ENCODE results near the gene KLRF1.
"Not testable (repeated sequence)": the region's sequence is repeated elsewhere in the genome, so short reads cannot be mapped to it uniquely, and the experiment has no call there.

KLRF1 gene

DNA sequence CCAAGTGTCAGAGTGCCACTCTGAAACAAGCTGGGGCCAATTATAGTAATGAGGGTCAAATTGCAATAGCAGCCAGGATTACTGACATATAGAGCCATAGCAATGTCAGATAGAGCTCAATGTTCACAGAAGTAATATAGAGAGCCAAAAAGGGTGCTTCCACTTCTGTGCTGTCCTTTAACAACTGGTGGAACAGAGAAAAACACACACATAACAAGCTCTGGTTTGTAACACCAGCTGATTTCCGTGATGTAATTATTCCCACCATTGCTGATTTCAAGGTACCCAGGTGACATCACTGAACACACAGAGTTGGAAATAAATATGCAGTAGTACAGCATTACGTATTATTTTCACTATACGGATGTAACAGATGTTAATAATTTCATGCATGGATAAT is 44.9 kb downstream of the KLRF1 start:
- no peak for DNase-seq
- no peaks in the 10 kb centered on the region for H3K9me3 ChIP-seq
- no peaks in the 10 kb centered on the region for H3K27me3 ChIP-seq
- H3K4me1 ChIP-seq = peaks cover 0 to 6% (median 0%) of the 10 kb centered on the region in 4 donors
- no peak overlapping the region for H3K27ac ChIP-seq
- H3K36me3 ChIP-seq = no peaks in the 10 kb centered on the region
- intact Hi-C loops (cut with DNase I; ENCODE audit: low total_unique reads) = no loop called here
- no peak overlapping the region for H3K4me3 ChIP-seq
- TF ChIP-seq, protein P1, sequence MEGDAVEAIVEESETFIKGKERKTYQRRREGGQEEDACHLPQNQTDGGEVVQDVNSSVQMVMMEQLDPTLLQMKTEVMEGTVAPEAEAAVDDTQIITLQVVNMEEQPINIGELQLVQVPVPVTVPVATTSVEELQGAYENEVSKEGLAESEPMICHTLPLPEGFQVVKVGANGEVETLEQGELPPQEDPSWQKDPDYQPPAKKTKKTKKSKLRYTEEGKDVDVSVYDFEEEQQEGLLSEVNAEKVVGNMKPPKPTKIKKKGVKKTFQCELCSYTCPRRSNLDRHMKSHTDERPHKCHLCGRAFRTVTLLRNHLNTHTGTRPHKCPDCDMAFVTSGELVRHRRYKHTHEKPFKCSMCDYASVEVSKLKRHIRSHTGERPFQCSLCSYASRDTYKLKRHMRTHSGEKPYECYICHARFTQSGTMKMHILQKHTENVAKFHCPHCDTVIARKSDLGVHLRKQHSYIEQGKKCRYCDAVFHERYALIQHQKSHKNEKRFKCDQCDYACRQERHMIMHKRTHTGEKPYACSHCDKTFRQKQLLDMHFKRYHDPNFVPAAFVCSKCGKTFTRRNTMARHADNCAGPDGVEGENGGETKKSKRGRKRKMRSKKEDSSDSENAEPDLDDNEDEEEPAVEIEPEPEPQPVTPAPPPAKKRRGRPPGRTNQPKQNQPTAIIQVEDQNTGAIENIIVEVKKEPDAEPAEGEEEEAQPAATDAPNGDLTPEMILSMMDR (IDR thresholded peaks at IDR 0.05) = no peak

DNA sequence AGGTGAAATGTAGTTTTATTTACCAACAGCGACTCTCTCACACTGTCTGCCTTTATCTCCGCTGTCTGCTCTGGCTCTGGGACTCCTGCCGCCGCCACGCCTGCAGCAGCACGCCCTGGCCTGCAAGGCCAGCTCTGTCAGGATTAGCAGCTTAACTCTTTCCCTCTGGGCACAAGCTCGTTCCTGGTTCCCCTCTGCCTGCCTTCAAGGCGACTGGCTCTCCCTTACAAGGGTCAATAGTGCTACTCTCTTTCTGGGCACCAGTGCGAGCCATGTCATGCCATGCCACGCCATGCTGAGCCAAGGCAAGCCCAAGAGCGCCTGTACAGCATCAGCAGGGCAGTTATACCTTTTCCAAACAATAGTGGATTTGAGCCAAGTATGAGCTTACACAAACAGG is 45.5 kb downstream of the KLRF1 start:
- DNase-seq = no peak
- Histone ChIP-seq H3K36me3 (no peaks in the 10 kb centered on the region), H3K27ac (no peak overlapping the region), H3K4me3 (no peak overlapping the region), H3K9me3 (no peaks in the 10 kb centered on the region), H3K27me3 (no peaks in the 10 kb centered on the region), H3K4me1 (peaks cover 0 to 6% (median 0%) of the 10 kb centered on the region in 4 donors)
- intact Hi-C loops (cut with DNase I; ENCODE audit: low total_unique reads) = no loop called here
- TF ChIP-seq, protein P1 (IDR thresholded peaks at IDR 0.05) = no peak

DNA sequence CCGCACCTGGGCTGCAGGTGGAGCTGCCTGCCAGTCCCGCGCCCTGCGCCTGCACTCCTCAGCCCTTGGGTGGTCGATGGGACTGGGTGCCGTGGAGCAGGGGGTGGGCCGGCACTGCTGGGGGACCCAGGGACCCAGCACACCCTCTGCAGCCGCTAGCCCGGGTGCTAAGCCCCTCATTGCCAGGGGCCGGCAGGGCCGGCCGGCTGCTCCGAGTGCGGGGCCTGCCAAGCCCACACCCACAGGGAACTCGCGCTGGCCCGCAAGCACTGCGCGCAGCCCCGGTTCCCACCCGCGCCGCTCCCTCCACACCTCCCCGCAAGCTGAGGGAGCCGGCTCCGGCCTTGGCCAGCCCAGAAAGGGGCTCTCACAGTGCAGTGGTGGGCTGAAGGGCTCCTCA is 48.8 kb downstream of the KLRF1 start:
- H3K36me3 ChIP-seq; intact Hi-C loops (cut with DNase I; ENCODE audit: low total_unique reads); H3K27ac ChIP-seq; DNase-seq; H3K27me3 ChIP-seq; H3K4me3 ChIP-seq; H3K4me1 ChIP-seq; H3K9me3 ChIP-seq: not testable (repeated sequence)

DNA sequence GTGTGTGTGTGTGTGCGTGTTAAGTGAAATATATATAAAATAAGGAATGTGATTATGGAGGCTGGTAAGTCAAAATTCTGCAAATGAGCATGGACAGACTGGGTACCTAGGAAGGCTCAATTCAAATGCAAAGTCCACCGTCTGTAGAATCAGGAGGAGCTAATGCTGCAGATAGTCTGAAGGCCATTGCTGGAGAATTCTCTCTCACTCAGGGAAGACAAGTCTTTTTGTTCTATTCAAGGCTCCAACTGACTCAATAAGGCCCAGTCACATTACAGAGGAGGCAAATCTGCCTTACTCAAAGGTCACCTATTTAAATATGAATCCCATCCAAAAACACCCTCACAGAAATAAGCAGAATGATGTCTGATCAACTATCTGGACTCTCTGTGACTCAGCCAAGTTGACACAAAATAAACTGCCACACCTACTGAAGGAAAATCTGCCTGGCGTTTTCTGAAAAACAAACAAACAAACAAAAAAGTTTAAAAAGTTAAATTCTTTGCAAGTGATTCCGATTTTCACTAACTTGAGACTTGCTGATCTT is 53.3 kb downstream of the KLRF1 start:
- intact Hi-C loops (cut with DNase I; ENCODE audit: low total_unique reads) = no loop called here
- DNase-seq = no peak
- Histone ChIP-seq H3K36me3 (no peaks in the 10 kb centered on the region), H3K27me3 (no peaks in the 10 kb centered on the region), H3K4me1 (no peaks in the 10 kb centered on the region), H3K4me3 (no peak overlapping the region), H3K9me3 (no peaks in the 10 kb centered on the region), H3K27ac (no peak overlapping the region)
- TF ChIP-seq, protein P1 (IDR thresholded peaks at IDR 0.05) = no peak

DNA sequence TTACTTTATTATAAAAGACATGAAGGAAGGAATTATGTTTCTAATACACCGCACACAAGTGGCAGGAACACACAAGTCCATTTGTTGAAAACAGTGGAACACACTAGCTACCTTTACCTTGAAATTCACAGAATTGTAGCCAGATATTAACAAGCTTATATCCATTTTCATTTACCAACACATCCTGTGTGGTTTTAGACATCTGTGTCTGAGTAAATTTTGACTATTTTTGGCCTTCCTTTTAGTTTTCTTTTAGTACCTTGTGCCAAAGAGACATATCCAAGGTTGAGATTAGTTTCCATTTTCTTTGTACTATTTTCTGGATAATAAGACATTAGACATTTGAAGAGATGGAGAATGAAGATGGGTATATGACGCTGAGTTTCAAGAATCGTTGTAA is 54.0 kb downstream of the KLRF1 start, which contains the start of gene KLRF2:
Gene KLRF2 (plus strand): TSS at position 244 of the 400 bp plus-strand sequence. CDS start 107 bp downstream, at position 351.
- TF ChIP-seq, protein P1 (IDR thresholded peaks at IDR 0.05) = no peak
- intact Hi-C loops (cut with DNase I; ENCODE audit: low total_unique reads) = no loop called here
- Histone ChIP-seq H3K27me3 (no peaks in the 10 kb centered on the region), H3K9me3 (no peaks in the 10 kb centered on the region), H3K4me3 (no peak within 1 kb of the TSS), H3K36me3 (no peaks in the 10 kb centered on the region), H3K4me1 (no peaks in the 10 kb centered on the region), H3K27ac (no peak within 1 kb of the TSS)
- DNase-seq = no peak

DNA sequence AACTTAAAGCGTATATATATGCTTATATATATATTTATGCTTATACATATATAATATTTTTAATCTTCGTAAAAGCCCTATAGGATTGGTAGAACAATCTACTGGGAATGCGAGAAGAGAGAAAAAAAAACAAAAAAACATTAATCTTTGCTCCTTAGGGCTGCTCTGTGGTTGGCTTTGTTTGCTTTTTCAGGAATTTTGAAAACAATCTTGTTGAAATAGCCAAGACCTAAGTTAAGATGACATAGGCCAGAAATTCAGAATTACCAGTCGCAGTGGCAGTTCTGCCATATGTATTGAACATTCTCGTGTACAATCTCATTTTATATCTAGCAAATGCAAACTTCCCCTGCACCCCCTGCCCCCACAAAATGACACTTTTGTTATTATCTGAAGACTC is 54.7 kb downstream of the KLRF1 start:
- Histone ChIP-seq H3K4me1 (no peaks in the 10 kb centered on the region), H3K36me3 (no peaks in the 10 kb centered on the region), H3K4me3 (no peak overlapping the region), H3K9me3 (no peaks in the 10 kb centered on the region), H3K27me3 (no peaks in the 10 kb centered on the region), H3K27ac (no peak overlapping the region)
- TF ChIP-seq, protein P1 (IDR thresholded peaks at IDR 0.05) = no peak
- DNase-seq = no peak
- intact Hi-C loops (cut with DNase I; ENCODE audit: low total_unique reads) = no loop called here
